Ureter (tissue), 1 donor: Measurements from ENCODE around the gene GAL3ST2. TPM values are rescaled to one million over a fixed set of nuclear protein-coding genes. Genes with fewer than 3 reads are reported as not detected.
"Not testable (repeated sequence)": the region's sequence is repeated elsewhere in the genome, so short reads cannot be mapped to it uniquely, and the experiment has no call there.

Source experiments
- DNase-seq: peaks from one replicate; pipeline ENCODE4 v3.0.0-alpha.2; 2020; ENCODE audit warnings: low spot score
- total RNA-seq: library from RNA; stranded (reverse); gene quantifications from one replicate; pipeline ENCODE4 v1.2.4, GENCODE V29; 2023
- donor health status: DM: yes; HTN: yes; CAD: no.

The GAL3ST2 gene
- total RNA-seq, 1 donor from 2014 or later = 0.47 TPM

- no peak for DNase-seq
Measured at GRCh38 chr2:241746084-241746483, 30.5 kb upstream of the GAL3ST2 start.

- DNase-seq = no peak
Measured at GRCh38 chr2:241748468-241749256, 28.0 kb upstream of the GAL3ST2 start.

- DNase-seq = no peak
Measured at GRCh38 chr2:241750076-241750840, 26.4 kb upstream of the GAL3ST2 start.

- DNase-seq = no peak
Measured at GRCh38 chr2:241751152-241751551, 25.5 kb upstream of the GAL3ST2 start.

GRCh38 chr2:241751776-241752175 is 24.8 kb upstream of the GAL3ST2 start:
- no peak for DNase-seq

- no peak for DNase-seq
Measured at GRCh38 chr2:241752253-241752652, 24.4 kb upstream of the GAL3ST2 start.

- no peak for DNase-seq
Measured at GRCh38 chr2:241752689-241753276, 23.8 kb upstream of the GAL3ST2 start.

GRCh38 chr2:241753493-241753892 is 23.1 kb upstream of the GAL3ST2 start:
- DNase-seq = no peak

- DNase-seq = no peak
Measured at GRCh38 chr2:241754042-241754441, 22.6 kb upstream of the GAL3ST2 start.

- DNase-seq = no peak
Measured at GRCh38 chr2:241755166-241755565, 21.5 kb upstream of the GAL3ST2 start.

- no peak for DNase-seq
Measured at GRCh38 chr2:241755777-241756176, 20.8 kb upstream of the GAL3ST2 start.

GRCh38 chr2:241759067-241759807 is 17.4 kb upstream of the GAL3ST2 start:
- DNase-seq = no peak

GRCh38 chr2:241759893-241760292 is 16.7 kb upstream of the GAL3ST2 start:
- not testable (repeated sequence) for DNase-seq

- no peak for DNase-seq
Measured at GRCh38 chr2:241760301-241760771, 16.3 kb upstream of the GAL3ST2 start.

- no peak for DNase-seq
Measured at GRCh38 chr2:241762321-241762932, 14.2 kb upstream of the GAL3ST2 start.

GRCh38 chr2:241762933-241763369 is 13.7 kb upstream of the GAL3ST2 start:
- no peak for DNase-seq

GRCh38 chr2:241763551-241764274 is 12.9 kb upstream of the GAL3ST2 start:
- no peak for DNase-seq

GRCh38 chr2:241764275-241765241 is 12.1 kb upstream of the GAL3ST2 start:
- DNase-seq = no peak

- DNase-seq = no peak
Measured at GRCh38 chr2:241767464-241768250, 9.0 kb upstream of the GAL3ST2 start.
